Activated CD8-positive, alpha-beta memory T cell treated with anti-CD3 and anti-CD28 coated beads for 48 hours (primary cell): Measurements from ENCODE around the gene SENP2.
"Not testable (repeated sequence)": the region's sequence is repeated elsewhere in the genome, so short reads cannot be mapped to it uniquely, and the experiment has no call there.

Experiments used
- DNase-seq, 3 experiments: peaks; one replicate each; pipeline ENCODE4 v3.0.0-alpha.2; 2020; ENCODE audit warnings: low read depth in 2 of 3, low spot score in 2 of 3

SENP2 gene

DNA sequence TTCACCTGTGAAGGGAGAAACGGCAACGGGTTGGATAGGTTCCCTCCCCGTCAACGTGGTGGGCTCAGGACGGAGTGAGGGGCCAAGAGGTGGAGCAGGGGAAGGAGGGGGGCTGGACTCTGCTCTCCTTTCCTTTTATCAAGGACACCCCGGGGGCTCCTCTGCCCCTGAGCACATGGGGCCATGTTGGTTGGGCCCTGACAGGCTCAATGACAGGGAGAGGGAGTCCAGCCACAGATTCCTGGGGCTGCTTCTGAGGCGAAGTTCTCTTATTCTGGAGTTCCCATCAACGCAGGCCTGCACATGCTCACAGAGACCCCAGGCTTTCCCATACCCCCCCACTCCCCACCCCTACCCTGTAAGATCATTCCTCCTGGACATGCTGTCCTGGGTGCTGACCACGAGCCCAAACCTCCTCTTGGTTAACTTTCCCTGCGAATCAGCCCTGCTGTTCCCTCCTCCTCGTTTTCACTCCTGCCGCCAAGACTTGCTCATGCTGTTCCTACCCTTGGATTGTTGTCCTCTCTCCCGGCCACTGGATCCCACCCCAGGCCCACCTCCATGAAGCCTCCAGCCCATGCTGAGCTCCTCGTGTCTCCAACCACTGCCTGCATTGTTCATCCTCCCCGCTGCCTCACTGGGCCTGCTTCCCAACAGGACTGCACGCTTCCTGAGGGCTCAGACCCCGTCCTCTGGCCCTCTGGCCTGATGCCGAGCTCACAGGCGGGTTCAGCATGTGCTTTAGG lies 61.2 kb downstream of the SENP2 start:
- DNase-seq, result no peak

DNA sequence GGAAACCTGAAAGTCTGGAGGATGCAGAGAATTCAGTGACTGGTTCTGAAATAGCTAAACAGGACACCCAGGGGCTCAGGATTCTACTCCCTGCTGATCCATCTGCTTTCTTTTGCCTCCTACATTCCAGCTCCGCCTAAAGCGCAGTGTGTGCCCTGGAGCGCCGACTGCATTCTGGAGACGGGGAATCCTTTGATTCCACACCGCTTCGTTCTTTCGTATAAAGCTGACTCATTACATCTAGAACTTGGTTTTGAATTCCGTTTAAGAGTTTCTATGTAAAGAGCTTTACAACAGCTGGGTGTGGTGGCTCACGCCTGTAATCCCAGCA lies 61.8 kb downstream of the SENP2 start:
- no peak for DNase-seq

DNA sequence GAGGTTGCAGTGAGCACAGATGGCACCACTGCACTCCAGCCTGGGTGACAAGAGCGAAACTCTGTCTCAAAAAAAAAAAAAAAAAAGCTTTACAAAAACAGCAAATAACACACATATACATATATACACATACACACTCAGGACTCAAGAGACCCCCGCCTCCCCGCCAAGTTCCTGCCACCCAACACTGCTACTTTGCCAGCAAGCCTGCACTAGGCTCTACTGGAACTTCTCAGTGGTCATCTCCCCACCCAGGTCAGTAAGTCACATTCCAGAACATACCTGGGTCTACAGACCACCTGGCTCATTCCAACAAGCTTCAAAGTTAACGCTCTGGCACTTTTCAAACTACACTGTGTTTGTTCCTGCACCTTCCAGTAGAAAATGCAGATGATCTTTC lies 62.3 kb downstream of the SENP2 start:
- no peak for DNase-seq

DNA sequence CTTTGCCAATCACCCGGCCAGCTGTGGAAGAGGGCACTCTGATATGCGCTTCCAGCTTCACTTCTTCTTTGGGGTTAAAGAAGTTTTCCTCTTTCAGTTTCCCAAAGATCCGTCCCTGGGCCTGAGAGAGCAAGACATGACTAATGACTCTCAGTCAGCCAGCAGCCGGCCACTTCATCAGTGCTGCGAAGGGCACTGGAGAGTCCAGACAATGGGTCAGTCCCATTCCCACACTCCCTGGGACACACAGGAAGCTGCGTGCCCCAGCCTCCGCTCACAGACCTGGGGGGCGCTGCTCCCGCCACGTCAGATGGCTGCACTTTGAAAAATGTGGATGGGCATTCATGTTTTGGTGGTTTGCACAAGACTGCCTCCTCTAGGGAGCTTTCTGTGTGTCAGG lies 63.3 kb downstream of the SENP2 start:
- no peak for DNase-seq

DNA sequence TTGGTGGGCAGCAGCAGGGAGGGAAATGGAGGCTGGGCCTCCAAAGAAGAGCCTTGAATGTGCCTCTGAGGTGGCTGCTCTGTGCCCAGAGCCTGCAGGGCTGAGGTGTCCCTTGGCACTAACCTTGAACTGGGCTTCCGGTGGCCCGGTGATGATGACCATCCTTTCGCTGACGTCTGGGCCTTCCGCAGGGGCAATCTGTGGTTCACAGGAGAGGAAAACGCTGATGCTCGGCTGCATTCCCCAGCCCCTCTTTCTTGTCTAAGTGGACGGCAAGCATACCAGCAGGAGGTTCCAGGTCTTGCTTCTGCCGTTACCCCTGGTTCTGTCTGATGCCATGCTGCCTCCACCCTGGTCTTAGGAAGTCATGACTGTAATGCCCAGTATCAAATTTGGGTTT lies 65.9 kb downstream of the SENP2 start:
- no peak for DNase-seq

DNA sequence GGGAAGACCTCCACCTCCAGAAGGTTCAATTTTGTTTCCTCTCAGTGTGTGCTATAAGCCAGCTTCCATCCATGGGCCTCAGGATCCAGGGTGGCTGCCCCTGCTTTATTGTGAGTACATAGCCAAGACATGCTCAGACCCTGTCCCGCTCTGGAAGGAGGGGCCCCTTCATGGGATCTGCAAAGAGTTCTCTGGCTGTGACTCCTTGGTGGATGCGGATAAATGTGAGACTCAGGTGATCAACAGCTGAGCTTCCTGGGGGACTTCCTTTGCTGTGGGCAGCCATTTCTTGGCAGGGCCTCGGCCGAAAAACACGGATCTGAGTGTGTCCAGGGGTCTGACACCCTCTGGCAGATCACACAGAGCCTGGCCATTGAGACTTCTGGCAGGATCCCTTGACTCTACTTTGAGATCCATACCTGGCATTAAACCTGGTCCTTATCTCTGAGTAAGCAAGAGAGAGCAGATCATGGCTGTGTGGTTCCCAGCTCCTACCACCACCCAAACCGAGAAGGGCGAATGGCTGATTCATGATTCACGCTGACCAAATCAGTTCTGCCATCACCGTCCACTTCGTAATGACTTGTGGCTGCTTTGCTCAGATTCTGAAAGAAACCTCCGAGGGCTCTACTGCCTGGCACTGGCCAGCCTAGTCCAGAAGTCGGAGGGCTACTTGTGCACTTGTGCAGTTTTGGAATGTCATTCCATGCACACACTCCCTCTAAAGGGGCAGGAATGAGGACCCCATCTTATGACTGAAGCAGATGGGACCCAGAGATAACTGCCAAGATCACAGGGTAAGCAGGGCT lies 68.1 kb downstream of the SENP2 start:
- DNase-seq, result no peak

DNA sequence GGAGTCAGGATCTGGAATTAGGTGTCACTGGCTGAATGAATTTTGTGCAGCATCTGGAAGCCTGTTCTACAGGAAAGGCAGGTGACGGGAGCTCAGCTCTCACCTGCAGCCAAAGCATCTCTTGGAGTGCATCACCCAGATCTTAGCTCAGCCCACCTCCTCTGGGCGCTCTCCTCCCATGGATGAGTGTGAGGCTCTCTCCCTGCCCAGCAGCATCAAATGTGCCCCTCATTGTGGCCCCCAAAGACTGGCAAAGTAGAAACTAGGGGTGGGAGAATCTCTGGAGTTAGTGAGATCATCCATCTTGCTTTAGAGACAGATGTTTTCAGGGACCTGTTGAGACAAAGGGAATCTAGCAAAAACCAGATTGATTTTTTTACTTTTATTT lies 68.7 kb downstream of the SENP2 start:
- DNase-seq, result no peak

DNA sequence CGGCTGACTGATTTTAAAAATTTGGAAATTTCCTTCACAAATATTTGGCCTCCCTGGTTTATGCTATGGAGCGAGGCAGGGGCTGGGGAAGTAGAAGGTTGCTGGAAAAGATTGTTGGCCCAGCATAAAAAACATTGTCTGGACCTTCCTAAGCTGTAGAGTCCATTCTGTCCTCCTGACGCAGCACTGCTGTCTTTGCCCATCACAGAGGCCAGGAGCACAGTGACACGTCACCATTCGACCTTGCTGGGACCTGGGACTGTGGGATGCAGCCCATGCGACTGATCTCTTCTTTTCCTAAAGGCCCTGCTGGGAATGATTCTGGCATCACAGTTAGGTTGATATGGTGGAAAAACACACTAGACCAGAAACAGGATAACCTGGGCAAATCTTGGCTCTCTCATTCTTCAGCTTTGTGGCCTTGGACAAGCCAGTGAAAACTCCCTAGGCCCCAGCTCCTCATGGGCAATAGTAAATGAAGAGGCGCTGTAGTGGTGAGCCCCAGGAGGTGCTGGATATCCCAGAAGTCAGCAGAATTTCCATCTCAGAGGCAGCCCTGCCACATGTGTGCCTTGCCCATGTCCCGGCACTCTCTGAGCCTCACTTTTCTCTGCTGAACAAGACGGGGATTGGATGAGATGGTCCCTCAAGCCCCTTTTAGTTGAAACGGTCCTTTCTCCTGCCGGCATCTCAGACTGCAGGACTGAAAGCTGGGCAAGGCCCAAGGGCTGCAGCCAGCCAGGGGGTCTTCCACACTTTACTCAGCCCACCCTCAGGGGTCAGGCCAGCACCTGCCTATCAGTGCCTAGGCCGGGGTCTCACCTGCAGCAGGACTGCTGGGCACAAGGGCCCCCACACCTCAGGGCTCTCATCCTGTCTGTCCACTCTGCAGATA lies 69.6 kb downstream of the SENP2 start:
- DNase-seq, result no peak

DNA sequence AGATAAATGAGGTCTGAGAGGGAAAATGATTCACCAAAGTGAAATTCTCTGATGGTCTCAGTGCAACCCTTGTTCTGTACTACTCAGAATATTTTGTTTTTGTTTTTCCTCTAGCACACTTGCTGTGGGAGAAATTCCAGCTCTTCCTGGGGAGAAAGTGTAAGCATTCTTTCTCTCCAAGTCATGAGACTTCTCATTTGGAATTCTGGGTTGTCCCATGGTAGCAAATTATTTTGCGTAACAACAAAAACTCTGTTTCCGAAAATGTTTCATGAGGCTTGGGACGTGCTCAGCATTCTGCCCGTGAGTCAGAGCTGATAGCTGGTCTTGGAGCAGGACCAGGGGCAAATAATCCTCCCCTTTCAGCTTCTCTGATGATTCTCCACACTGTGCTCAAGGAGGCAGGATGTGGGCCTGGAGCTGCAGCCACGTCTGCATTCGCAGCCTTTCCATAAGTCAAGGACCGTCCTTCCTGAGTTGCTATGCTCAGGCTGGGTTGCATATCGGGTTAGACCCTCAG lies 70.3 kb downstream of the SENP2 start:
- DNase-seq, result no peak

DNA sequence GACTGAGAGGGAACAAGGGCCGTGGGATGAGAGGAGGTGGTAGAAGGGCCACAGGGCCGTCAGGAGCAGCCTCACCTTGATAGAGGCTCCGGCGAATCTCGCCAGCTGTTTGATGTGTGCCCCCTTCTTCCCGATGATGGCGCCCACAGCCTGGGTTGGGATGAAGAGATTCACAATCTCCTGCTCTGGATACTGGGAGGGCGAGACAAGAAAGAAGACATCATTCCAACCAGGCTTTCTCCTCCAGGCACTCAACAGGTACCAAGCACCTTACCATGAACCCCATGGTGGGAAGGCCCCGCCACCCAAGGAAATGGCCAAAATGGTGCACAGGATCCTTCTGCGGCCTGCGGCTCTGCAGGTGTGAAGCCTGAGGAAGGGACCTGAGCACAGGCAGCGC lies 71.1 kb downstream of the SENP2 start:
- DNase-seq, result no peak

DNA sequence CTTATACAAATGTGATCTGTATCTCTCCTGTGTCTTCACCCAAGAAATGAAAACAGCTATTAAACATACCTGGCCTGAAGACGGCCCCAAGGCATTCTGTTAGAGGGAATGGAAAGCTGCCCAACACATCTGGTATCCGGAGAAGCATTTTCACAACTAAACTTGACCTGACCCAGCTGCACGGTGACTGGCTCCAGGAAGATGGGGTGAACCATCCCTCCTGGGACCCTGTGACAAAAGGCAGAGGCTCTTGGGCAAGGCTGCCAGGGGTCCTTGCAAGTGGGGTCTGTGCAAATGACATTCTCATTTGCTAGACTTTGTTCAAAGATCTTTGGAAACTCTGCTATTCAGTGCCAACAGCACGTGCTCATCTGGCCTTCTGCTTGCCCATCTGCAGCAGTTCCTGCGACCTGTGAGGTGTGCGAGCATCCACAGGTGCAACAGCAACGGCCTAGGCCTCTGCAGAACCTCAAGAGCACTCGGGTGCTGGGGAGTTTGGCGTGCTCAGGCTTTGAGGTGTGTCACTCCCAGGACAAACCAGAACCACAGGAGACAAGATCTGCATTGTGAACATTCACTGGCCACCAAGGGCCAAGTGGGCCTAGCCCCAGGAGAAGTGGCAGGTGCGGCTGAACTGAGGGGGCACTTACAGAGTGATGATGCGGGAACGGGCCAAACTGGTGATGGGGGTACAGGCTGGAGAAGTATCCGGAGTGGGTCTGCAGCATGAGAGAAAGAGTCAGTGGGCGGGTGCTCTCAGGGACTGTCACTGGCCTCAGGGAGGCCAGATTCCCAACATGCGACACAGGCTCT lies 71.8 kb downstream of the SENP2 start:
- no peak for DNase-seq

DNA sequence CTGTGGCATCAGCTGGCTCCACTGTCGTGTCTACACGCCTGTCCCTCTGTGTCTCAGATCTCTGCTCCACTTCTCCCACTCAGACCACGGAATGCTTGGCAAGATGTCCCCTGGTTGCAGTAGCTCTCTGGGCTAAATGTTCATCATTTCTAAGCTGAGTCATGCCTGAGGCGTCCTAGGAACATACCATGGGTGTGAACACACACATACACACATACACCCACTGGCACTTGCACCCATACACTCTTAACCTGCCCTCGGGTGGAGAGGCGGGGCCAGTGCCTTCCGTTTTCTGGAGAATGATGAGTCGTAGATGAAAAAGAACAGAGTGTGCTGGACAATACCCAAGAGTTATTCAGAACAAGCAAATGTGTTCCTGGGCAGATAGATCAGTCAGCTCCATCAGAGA lies 72.4 kb downstream of the SENP2 start:
- DNase-seq, result no peak

DNA sequence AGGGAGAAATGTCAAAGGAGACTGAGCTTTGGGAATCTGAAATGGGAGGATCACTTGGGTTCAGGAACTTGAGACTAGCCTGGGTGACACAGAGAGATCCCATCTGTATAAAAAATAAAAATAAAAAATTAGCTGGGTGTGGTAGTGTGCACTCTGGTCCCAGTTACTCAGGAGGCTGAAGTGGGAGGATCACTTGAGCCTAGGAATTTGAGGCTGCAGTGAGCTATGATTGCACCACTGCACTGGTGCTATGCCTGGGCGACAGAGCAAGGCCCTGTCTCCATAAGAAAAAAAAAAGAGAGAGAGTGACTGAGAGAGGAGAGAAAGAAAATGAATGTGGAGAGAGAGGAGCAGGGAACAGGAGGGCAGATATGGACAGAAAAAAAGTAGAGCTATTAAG lies 72.8 kb downstream of the SENP2 start:
- DNase-seq, result no peak

DNA sequence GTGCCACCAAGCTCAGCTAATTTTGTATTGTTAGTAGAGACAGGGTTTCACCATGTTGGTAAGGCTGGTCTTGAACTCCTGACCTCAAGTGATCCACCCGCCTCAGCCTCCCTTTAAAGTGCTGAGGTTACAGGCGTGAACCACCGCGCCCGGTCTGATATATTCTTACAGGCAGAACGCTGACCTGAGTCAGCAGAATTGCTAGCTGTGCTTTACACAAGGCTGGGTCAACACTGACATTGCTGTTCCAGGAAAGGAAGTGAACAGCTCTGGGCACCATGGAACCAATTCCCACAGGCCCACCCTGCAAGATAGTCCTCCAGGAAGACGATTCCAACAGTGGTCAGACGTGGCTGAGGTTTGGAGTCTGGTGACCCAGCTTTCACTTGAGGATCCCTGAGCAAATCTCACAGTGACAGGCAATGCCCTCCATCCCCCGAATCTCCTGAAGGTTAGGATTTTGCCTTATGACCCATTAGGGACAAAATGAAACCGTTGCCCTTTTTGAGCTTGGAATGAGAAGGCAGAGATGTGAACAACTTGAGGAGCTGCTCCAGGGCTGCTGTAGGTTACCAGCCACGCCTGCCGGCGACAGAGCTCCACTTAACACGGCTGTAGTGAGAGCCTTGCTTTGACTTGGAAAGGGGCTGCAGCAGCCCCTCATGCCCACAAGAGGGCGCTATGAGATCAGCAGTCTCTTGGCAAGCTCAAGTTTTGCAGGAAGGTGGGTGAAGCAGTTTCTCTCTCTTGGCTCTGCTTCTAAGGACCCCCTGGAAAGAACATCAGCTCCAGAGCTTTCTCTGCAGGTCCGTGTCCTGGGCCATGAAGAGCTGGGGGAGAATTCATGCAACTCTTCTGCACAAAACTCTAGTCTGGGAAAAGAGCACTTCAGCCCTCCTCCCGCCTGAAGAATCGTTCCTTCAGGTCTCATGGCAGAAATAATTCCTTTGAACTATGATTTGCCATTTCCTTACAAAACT lies 74.1 kb downstream of the SENP2 start:
- peak; percentile 26 to 54 (median 32) for DNase-seq

DNA sequence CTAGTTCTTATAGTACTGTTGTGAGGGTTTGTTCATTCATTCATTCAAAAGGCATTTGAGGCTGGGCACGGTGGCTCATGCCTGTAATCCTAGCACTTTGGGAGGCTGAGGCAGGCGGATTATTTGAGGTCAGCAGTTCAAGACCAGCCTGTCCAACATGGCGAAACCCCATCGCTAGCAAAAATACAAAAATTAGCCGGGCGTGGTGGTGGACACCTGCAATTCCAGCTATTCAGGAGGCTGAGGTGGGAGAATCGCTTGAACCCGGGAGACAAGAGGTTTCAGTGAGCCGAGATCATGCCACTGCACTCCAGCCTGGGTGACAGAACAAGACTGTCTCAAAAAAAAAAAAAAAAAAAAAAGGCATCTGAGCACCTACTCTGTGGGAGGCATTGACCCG lies 75.2 kb downstream of the SENP2 start:
- DNase-seq, result not testable (repeated sequence)

DNA sequence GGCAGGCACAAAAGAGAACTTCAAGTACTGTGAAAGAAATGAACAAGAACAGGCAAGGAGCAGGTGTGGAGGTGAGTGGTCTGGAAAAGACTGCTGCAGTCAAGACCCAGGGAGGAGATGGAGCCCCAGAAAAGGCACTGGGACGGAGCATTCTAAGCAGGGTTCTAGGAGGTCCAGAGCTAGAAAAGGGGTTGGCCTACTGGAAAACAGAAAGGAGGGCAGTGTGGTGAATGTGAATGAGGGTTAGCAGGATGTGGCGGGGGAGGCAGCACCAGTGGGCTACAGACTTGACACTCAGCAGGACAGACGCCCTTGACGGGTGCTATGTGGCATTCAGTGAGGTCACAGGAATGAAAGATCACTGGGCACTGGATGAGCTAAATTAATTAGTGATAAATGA lies 75.7 kb downstream of the SENP2 start:
- DNase-seq, result no peak

DNA sequence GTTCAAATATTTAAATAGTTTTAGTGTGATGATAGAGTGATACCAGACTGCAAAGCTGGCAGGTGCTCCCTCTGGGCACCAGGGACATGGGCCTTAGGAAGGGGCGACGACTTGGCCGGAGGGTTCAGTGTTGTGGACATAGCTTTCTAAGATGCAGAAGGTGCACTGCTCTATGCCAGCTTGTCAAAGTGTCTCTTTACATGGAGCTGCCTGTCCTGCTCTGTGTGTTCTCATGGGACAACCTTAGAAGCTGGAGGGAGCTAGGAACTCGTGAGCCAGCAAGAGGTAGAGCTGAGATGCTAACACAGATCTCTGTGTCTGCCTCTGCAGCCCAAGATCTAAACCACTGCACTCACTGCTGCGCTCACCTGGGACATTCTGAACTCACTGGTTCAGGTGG lies 77.8 kb downstream of the SENP2 start:
- DNase-seq, result no peak

DNA sequence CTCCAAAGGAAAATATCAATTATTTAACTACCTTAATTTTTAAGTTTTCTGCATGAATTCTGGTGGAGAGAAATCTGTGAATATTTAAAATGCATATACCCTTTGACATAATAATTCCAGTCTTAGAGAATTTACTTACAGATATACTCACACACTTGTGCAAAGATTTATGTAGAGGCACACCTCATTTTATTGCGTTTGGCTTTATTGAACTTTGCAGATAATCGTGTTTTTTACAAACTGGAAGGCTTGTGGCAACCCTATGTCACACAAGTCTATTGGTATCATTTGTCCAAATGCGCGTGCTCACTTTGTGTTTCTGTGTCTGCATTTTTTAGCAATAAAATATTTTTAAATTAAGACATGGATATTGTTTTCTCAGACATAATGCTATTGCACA lies 81.5 kb downstream of the SENP2 start:
- no peak for DNase-seq

DNA sequence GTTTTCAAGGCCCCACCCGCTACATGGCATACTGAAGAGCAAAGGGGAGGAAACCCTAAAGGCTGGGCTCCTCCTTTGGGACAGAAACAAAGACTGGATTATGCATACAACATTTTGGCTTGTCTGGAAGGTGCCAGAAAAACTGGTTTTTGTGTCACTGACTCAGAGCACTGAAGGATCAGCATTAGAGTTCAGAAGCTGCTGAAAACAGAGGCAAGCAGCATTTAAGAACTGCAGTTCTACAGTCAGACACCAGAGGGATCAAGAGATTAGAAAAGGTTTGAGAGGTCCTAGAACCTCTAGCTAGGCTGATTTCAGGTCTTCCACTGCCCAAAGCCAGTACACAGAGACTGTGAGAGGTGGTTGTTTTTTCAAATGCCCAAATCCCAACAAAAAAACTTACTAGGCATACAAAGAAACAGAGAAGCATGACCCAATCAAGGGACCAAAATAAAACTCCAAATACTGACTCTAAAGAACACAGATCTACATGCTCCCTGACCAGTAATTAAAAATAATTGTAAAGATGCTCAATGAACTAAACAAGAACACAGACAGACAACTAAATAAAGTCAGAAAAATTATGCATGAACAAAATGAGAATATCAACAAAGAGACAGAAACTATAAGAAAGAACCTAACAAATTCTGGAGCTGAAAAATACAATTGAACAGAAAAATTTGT lies 91.2 kb downstream of the SENP2 start:
- no peak for DNase-seq
